Natural killer cell treated with Interleukin-12 subunit alpha and Interleukin-12 subunit beta and Interleukin-15 and Interleukin-18, amount 100 ng/mL, for 72 hours (primary cell): ENCODE data around the gene MLIP. TPM values are rescaled to one million over a fixed set of nuclear protein-coding genes. Genes with fewer than 3 reads are reported as not detected.

Source experiments
- ATAC-seq, 2 donors: fragments of 150-1000 bp; cut with Tn5 transposase in 1 of 2; sonication (Bioruptor Pico), chemical (Tn5 transposase) in 1 of 2; 2 replicates each; pipeline ENCODE4 v1.10.0; 2021
- DNase-seq: peaks from one replicate; pipeline ENCODE4 v3.0.0; 2022; ENCODE audit warnings: low spot score
- H3K27ac Mint-ChIP-seq, 2 donors: 1 replicate in 1 of 2; 2 replicates in 1 of 2; pipeline ENCODE4 v1.8.0; 2022; ENCODE audit warnings: mixed read lengths in 2 of 2, mild to moderate bottlenecking in 1 of 2, moderate library complexity in 1 of 2
- H3K27me3 Mint-ChIP-seq, 2 donors: 1 replicate in 1 of 2; 2 replicates in 1 of 2; pipeline ENCODE4 v1.8.0; 2022; ENCODE audit warnings: mixed read lengths in 2 of 2
- H3K36me3 Mint-ChIP-seq: one replicate; pipeline ENCODE4 v1.8.0; 2022; ENCODE audit warnings: mixed read lengths
- H3K4me1 Mint-ChIP-seq, 2 donors: 1 replicate in 1 of 2; 2 replicates in 1 of 2; pipeline ENCODE4 v1.8.0; 2022; ENCODE audit warnings: low read depth in 2 of 2, mixed read lengths in 2 of 2, mild to moderate bottlenecking in 1 of 2
- H3K4me3 Mint-ChIP-seq: one replicate; pipeline ENCODE4 v1.8.0; 2022; ENCODE audit warnings: mixed read lengths
- H3K9me3 Mint-ChIP-seq: 2 replicates; pipeline ENCODE4 v1.8.0; 2022; ENCODE audit warnings: mixed read lengths
- total RNA-seq, 2 donors: library from RNA; stranded (reverse); gene quantifications; one replicate each; pipeline ENCODE4 v1.2.3, GENCODE V29; 2022

Gene MLIP
- total RNA-seq, 2 donors from 2014 or later = not detected

DNA sequence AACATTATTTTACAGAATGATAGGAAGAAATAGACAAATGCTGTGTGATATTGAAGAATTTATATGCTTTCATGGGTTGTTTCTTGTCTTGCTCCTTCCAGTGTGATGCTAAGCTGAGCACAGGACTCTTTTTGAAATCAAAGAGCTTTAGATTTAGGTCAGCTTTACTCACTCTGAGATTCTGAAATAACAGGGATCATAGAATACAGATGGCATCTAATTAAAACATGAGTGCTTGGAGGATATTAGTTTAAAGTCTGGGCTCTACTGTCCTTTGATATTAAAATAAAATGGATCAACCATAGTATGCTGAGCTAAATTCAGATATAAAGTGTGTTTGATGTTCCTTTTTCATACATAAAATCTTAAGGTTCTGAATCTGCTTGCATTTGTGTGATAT, 29.6 kb downstream of the MLIP start:
- Mint-ChIP-seq H3K9me3 (peaks cover 11% of the 10 kb centered on the region), H3K4me1 (no peaks in the 10 kb centered on the region), H3K27ac (no peak overlapping the region), H3K4me3 (no peak overlapping the region), H3K36me3 (no peaks in the 10 kb centered on the region), H3K27me3 (no peaks in the 10 kb centered on the region)
- ATAC-seq (no peak), DNase-seq (no peak)

GRCh38 chr6:54142889-54143519, 31.8 kb downstream of the MLIP start:
- no peaks in the 10 kb centered on the region for H3K27me3 Mint-ChIP-seq
- DNase-seq (no peak), ATAC-seq (no peak)
- H3K36me3 Mint-ChIP-seq = no peaks in the 10 kb centered on the region
- H3K9me3 Mint-ChIP-seq = peaks cover under 1% of the 10 kb centered on the region
- no peak overlapping the region for H3K4me3 Mint-ChIP-seq
- no peaks in the 10 kb centered on the region for H3K4me1 Mint-ChIP-seq
- H3K27ac Mint-ChIP-seq = no peak overlapping the region

GRCh38 chr6:54151861-54152260, 40.6 kb downstream of the MLIP start:
- Mint-ChIP-seq H3K36me3 (no peaks in the 10 kb centered on the region), H3K27me3 (no peaks in the 10 kb centered on the region), H3K4me3 (no peak overlapping the region), H3K9me3 (peaks cover 2% of the 10 kb centered on the region), H3K4me1 (no peaks in the 10 kb centered on the region), H3K27ac (no peak overlapping the region)
- DNase-seq = no peak
- no peak for ATAC-seq

- Mint-ChIP-seq H3K27ac (no peak overlapping the region), H3K4me3 (no peak overlapping the region), H3K36me3 (no peaks in the 10 kb centered on the region), H3K4me1 (no peaks in the 10 kb centered on the region), H3K27me3 (no peaks in the 10 kb centered on the region), H3K9me3 (peaks cover 6% of the 10 kb centered on the region)
- ATAC-seq (no peak), DNase-seq (no peak)
Measured at GRCh38 chr6:54156650-54157250, 45.5 kb downstream of the MLIP start.

- Mint-ChIP-seq H3K4me1 (no peaks in the 10 kb centered on the region), H3K4me3 (no peak overlapping the region)
Measured at GRCh38 chr6:54157405-54157804, 46.2 kb downstream of the MLIP start.

GRCh38 chr6:54173089-54173488, 61.8 kb downstream of the MLIP start:
- Mint-ChIP-seq H3K9me3 (peaks cover 17% of the 10 kb centered on the region), H3K27ac (no peak overlapping the region), H3K4me3 (no peak overlapping the region), H3K36me3 (no peaks in the 10 kb centered on the region), H3K4me1 (no peaks in the 10 kb centered on the region), H3K27me3 (no peaks in the 10 kb centered on the region)
- DNase-seq = no peak
- no peak for ATAC-seq

More at GRCh38 chr6:54157405-54157804, 46.2 kb downstream of the MLIP start:
- no peak overlapping the region for H3K27ac Mint-ChIP-seq
- H3K36me3 Mint-ChIP-seq = no peaks in the 10 kb centered on the region
- ATAC-seq = no peak
- no peak for DNase-seq
- H3K27me3 Mint-ChIP-seq = no peaks in the 10 kb centered on the region
- peaks cover 9% of the 10 kb centered on the region for H3K9me3 Mint-ChIP-seq

DNA sequence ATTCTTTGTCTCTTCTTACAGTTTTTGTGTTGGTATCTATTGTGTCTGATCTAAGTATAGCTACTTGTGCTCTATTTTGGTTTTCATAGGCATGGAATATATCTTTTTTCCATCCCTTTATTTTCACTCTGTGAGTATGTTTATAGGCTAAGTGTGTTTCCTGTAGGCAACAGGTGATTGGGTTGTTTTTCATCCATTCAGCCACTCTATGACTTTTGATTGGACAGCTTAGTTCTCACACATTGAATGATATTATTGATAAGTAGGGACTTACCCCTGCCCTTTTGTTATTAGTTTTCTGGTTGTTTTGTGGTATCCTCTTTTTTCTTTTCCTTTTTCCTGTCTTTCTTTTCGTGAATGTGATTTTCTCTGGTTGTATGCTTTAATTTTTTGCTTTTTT, 67.9 kb downstream of the MLIP start:
- Mint-ChIP-seq H3K4me3 (no peak overlapping the region), H3K27ac (no peak overlapping the region), H3K4me1 (no peaks in the 10 kb centered on the region), H3K27me3 (no peaks in the 10 kb centered on the region), H3K36me3 (no peaks in the 10 kb centered on the region), H3K9me3 (peaks cover 22% of the 10 kb centered on the region)
- DNase-seq (no peak), ATAC-seq (no peak)

DNA sequence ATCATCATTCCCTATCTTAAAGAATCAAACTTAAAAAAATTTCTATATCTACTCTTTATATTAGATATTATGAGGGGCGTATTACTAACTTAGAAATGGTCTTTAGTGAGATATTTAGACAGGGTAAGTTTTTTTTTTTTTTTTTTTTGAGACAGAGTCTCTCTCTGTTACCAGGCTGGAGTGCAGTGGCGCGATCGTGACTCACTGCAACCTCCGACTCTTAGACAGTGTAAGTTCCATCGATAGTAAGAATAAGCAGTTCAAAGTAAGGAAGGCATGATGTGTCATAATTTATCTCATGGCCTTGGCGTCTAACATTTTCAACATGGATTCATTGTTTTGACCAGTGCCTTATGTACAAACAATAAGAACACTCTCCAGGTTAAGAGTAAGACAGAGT, 72.4 kb downstream of the MLIP start:
- no peak overlapping the region for H3K27ac Mint-ChIP-seq
- no peak overlapping the region for H3K4me3 Mint-ChIP-seq
- DNase-seq (no peak), ATAC-seq (no peak)
- H3K36me3 Mint-ChIP-seq = no peaks in the 10 kb centered on the region
- H3K4me1 Mint-ChIP-seq = no peaks in the 10 kb centered on the region
- H3K27me3 Mint-ChIP-seq = no peaks in the 10 kb centered on the region
- peaks cover 15% of the 10 kb centered on the region for H3K9me3 Mint-ChIP-seq

DNA sequence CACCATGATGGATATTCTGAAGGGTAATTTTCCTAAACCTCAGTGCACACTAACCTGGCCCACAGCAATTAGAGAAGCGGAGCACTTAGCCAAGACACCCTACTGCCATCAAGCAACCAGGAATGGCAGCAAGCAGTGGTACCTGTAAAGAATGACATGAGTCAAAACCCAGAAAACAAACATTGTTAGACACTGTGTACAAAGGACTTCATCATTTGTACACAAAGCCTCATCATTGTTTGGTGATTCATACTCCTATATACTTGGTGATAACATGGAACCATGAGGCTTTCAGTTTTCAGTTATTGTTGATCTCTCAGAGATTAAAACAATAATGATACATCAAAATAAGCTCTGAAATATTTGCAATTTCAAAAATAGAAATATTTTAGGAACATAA, 74.6 kb downstream of the MLIP start:
- H3K4me1 Mint-ChIP-seq = no peaks in the 10 kb centered on the region
- ATAC-seq (no peak), DNase-seq (no peak)
- no peaks in the 10 kb centered on the region for H3K36me3 Mint-ChIP-seq
- peaks cover 4% of the 10 kb centered on the region for H3K9me3 Mint-ChIP-seq
- H3K4me3 Mint-ChIP-seq = no peak overlapping the region
- H3K27ac Mint-ChIP-seq = no peak overlapping the region
- no peaks in the 10 kb centered on the region for H3K27me3 Mint-ChIP-seq

GRCh38 chr6:54188846-54189245, 77.6 kb downstream of the MLIP start:
- H3K27ac Mint-ChIP-seq = no peak overlapping the region
- no peaks in the 10 kb centered on the region for H3K27me3 Mint-ChIP-seq
- DNase-seq (no peak), ATAC-seq (no peak)
- no peaks in the 10 kb centered on the region for H3K4me1 Mint-ChIP-seq
- no peaks in the 10 kb centered on the region for H3K36me3 Mint-ChIP-seq
- no peak overlapping the region for H3K4me3 Mint-ChIP-seq
- H3K9me3 Mint-ChIP-seq = peaks cover 4% of the 10 kb centered on the region

GRCh38 chr6:54191461-54191860, 80.2 kb downstream of the MLIP start:
- Mint-ChIP-seq H3K4me3 (no peak overlapping the region), H3K9me3 (peaks cover under 1% of the 10 kb centered on the region), H3K4me1 (no peaks in the 10 kb centered on the region), H3K36me3 (no peaks in the 10 kb centered on the region), H3K27ac (no peak overlapping the region), H3K27me3 (no peaks in the 10 kb centered on the region)
- DNase-seq (no peak), ATAC-seq (no peak)

DNA sequence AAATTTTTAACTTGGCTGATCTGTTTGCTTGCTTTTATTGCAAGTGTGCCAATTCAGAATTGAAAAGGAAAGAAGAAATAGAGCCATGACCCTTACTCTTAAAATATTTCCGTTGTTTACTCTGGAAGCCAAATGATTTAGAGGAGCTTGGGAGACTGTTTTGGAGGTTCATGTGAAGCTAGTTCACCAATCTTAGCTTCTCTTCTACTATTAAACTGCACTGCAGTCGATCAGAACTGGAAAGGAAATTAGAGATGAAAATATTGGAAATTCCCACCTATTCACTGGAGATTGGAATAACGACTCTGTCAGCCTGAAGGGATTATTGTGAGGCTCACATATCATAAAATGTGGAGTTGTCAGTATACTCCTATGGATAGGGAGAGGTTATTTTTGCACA, 81.8 kb downstream of the MLIP start:
- Mint-ChIP-seq H3K9me3 (peaks cover 6% of the 10 kb centered on the region), H3K27me3 (no peaks in the 10 kb centered on the region), H3K4me1 (no peaks in the 10 kb centered on the region), H3K36me3 (no peaks in the 10 kb centered on the region), H3K4me3 (no peak overlapping the region), H3K27ac (no peak overlapping the region)
- ATAC-seq = no peak
- no peak for DNase-seq

DNA sequence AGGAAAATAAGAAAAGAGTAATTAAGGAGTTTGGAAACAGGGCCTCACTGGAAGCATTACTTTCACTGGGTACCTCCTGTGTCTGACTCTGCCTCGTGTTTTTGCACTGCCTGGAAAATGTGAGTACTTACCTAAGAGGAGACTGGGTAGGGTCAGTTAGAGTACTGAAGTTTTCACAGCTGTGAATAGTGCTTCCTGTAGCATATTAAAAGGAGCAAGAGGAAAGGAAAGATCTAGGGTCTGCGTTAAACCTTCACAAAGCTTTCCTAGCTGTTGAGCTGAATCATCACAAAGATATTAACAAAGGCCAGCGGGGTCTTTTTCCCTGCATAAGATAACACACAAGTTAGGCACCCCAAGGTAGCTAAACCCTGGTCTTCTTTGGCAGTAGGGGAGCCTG, 82.3 kb downstream of the MLIP start:
- Mint-ChIP-seq H3K27ac (no peak overlapping the region), H3K4me1 (no peaks in the 10 kb centered on the region)
- no peak for ATAC-seq

DNA sequence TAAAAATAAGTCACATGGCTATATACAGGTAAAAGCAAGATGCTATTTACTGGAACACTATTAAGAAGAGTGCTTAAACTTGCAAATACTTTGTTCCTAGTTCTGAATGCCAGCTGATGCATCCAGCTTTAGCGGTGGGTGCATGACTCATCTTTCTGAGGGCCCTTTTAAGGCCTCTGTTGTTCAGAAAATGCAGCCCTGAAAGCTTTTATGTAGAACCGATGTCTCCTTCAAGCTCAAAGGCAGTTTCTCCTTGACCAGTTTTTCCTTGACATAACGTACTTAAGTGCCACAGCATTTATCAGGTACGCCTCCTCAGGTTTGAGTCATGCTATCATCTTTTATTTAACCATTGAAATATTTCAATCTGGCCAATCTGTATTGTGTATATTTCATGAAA, 82.8 kb downstream of the MLIP start:
- ATAC-seq = no peak
- no peaks in the 10 kb centered on the region for H3K4me1 Mint-ChIP-seq
- no peaks in the 10 kb centered on the region for H3K36me3 Mint-ChIP-seq
- no peaks in the 10 kb centered on the region for H3K27me3 Mint-ChIP-seq
- peaks cover 12% of the 10 kb centered on the region for H3K9me3 Mint-ChIP-seq
- H3K4me3 Mint-ChIP-seq = no peak overlapping the region
- no peak for DNase-seq
- H3K27ac Mint-ChIP-seq = no peak overlapping the region

More for the DNA sequence above, 82.3 kb downstream of the MLIP start:
- no peak for DNase-seq
- no peaks in the 10 kb centered on the region for H3K36me3 Mint-ChIP-seq
- no peaks in the 10 kb centered on the region for H3K27me3 Mint-ChIP-seq
- H3K9me3 Mint-ChIP-seq = peaks cover 9% of the 10 kb centered on the region
- H3K4me3 Mint-ChIP-seq = no peak overlapping the region

- ATAC-seq = no peak
- H3K4me1 Mint-ChIP-seq = no peaks in the 10 kb centered on the region
- H3K9me3 Mint-ChIP-seq = peaks cover 21% of the 10 kb centered on the region
- no peaks in the 10 kb centered on the region for H3K36me3 Mint-ChIP-seq
- no peak overlapping the region for H3K27ac Mint-ChIP-seq
- H3K27me3 Mint-ChIP-seq = no peaks in the 10 kb centered on the region
- no peak for DNase-seq
- no peak overlapping the region for H3K4me3 Mint-ChIP-seq
Measured at GRCh38 chr6:54195637-54196036, 84.4 kb downstream of the MLIP start.
